NCI-H510A treated with DMSO at 0.1 percent for 48 hours (cell line): ENCODE results near the gene PCDH10.

ENCODE experiments used
- DNase-seq: peaks from one replicate; lab custom pipeline; 2025; lab: John Stamatoyannopoulos, UW

Gene PCDH10, protein sequence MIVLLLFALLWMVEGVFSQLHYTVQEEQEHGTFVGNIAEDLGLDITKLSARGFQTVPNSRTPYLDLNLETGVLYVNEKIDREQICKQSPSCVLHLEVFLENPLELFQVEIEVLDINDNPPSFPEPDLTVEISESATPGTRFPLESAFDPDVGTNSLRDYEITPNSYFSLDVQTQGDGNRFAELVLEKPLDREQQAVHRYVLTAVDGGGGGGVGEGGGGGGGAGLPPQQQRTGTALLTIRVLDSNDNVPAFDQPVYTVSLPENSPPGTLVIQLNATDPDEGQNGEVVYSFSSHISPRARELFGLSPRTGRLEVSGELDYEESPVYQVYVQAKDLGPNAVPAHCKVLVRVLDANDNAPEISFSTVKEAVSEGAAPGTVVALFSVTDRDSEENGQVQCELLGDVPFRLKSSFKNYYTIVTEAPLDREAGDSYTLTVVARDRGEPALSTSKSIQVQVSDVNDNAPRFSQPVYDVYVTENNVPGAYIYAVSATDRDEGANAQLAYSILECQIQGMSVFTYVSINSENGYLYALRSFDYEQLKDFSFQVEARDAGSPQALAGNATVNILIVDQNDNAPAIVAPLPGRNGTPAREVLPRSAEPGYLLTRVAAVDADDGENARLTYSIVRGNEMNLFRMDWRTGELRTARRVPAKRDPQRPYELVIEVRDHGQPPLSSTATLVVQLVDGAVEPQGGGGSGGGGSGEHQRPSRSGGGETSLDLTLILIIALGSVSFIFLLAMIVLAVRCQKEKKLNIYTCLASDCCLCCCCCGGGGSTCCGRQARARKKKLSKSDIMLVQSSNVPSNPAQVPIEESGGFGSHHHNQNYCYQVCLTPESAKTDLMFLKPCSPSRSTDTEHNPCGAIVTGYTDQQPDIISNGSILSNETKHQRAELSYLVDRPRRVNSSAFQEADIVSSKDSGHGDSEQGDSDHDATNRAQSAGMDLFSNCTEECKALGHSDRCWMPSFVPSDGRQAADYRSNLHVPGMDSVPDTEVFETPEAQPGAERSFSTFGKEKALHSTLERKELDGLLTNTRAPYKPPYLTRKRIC

DNA sequence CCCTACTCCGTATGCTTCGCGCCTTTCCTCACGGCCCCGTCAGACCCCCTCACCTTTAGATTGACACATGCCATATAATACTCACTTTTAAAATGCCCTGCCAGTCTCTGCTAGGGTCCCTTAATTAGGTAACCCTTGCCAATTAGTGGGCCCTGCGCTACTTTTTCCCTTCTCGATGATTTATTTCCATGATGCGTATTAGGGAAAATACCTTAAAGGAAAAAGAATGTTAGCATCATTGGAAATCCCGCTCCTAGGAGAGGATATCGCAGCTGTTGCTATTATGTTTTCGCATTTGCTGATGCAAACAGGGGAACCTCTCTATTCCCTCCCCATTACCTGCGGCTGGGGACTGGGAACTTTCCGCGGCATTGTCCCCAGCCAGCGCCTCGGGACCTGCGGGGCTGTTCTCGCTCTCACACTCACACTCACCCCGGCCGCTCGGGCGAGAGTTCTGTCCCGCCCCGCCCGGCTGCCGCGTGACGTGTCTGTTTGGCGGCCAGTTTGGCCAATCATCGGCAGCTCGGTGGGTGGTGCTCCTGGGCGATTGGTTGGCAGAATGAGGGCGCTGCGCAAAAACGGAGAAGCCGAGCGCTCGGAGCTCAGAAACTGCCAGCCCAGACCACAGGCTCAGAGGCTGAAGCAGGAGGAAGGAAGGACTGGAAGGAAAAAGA lies at the start of gene PCDH10:
Gene PCDH10 (plus strand): TSS at position 605 of the 674 bp plus-strand sequence. CDS start 847 bp downstream, outside the sequence.
- DNase-seq = peak; percentile 81

DNA sequence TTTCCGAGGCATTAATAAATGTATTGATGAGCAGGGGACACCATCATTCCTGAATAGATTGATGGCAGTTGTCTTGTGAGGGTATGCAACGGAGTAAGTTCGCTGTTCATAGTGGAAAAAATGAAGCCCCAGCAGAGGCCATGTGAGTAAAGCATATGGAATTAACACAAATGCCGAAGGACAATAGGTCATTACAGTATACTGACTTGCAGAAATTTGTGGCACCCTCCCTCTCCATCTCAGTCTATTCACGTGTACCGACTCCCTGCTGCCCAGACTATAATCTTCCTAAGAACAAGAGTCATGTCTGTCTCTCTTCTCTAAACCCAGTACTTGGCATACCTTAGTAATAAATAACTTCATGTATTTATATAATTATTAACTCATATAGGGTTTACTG lies 47.1 kb upstream of the PCDH10 start:
- no peak for DNase-seq

DNA sequence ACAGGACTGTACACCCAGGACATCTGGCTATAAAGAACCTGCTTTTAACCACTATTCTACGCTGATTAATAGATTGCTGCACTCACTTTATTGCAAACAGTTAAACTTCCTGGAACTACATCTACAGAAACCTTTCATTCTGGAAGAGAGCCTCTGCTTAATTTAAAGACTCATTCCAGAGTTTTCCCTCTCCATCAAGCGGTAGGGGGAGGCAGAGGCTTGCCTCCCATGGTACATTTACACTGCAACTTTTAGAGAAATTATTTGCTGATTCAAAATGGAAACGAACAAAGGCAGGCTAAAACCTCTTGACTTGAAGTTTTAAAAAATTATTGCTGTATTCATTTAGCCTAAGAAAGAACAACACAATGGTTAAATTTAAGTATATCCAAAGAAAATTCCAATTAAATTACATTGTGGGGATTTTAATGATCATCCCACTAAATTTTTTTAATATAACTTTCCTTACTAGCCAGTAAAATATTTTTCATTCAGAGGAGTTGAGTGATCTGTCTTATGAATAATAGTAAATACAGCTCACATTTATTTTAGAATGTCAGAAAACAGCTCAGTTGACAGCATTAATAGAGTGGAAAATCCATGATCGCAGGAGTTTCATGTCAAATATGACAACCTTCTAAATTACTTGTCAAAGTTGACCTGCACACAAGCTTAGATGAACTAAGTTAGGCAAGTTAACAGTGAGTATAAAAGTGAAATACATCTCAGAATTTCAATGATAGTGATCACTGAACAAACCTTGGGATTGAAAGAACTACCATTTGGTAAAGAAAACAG lies 46.3 kb upstream of the PCDH10 start:
- DNase-seq = no peak

DNA sequence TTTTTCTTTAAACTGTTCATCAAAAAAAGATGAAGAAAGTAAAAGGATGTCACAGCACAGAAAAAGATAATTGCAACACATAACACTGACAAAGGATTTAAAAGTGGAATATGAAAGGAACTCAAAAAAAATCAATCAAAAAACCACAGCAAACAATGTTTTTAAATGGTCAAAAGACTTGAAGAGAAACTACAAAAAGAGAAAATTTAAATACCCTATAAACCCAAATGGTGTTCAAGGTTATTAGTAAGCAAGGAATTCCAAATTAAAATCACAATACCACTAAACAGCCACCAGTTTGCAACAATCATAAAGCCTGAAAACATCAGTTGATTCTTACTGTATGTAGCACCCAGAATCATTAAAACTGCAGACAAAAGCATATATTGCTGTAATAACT lies 36.5 kb upstream of the PCDH10 start:
- DNase-seq = no peak

DNA sequence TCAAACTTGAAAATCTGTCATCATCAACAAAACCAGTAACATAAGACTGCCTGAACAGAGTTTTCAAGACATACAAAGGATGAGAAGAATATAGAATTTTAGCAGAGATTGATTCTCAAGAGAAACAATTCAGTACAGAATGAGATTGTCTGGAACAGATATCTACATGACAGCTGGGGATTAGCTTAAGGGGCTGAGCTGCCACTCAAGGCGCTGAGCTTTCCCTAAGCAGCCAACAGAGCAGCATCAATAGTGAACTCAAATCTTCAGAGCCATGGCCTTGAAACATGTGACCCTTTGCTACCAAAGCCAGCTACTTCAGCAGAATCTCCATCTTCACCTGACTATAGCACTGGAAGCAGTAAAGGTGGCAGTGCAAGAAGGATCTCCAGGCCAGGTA lies 24.3 kb upstream of the PCDH10 start:
- no peak for DNase-seq

DNA sequence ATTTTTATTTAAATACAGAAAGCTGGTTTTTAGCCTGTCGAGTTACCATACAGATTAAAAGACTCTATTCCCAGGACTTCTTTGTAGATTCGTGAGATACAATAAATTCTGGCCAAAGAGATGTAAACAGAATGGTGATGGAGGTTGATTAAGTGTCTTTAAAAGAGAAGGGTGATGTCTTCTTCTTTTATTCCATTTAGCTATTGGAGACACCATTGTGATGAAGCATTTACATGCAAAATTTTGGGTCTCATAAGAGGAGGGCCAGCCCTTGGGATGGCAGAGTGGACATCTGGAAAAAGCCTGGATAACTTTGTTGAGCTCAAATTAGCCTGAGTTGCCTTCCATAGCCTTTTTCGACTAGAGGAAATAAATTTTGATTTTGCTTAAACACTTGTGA lies 21.6 kb upstream of the PCDH10 start:
- no peak for DNase-seq

DNA sequence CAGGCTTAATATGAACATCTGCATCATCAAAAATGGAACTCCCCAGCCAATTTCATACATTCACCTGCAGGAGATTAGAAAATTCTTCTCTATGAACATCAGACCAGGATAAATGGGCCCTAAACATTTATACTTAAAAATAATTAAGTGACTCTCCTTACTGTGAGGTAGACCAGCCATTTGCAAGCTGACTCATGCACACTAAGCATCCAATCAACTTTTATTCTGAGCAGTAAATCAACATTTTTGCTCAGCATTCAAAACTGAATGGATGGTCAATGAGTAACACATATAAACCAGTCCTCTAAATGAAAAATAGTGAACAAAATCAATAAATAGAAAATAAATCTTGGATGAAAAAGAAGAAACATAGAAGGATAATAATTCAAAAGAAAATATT lies 19.9 kb upstream of the PCDH10 start:
- DNase-seq = no peak

DNA sequence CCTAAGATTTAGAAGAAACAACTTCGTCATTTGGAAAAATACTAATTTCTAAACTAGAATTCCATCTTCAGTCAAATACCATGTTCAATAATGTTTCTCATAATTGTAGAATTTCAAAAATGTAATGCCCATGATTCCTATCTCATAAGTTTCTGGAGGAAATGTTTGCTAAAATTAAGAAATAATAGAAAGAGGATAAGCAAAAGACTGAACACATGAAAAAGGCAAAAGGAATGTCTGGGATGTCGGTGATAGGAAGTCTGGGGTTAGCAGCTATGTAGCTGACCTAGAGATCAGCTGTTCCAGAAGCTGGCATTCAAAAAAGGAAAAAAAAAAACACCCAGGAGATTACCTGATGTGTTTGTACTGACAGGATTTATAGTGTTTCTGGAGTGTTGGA lies 18.9 kb upstream of the PCDH10 start:
- no peak for DNase-seq

DNA sequence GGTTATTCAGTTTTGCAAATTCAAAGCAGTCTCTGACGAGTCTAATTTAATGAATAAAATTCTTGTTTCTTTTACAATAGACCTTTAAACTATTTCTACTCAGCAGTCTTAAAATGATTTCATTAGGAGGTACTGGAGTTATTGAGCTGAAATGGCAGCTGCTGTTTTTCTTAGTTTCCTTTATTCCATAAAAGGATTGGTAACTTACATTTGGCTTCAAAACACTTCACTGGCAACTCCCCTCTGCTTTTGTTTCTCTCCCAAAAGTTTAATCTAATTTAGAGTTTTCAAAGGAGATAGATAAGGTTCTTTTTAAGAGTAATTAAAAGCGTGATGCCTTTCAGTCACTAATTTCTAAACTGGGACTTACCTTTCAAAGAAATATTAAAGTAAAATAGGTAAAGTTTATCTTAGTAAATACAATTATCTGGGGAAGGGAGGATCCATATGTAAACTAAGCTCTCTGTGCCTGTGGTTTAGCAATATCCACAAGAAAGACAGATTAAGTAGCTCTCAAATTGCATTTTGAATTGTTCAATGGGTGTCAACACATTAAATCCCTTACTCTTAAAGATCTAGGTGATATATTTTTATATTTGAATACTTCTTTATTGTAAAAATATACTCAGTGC lies 17.1 kb upstream of the PCDH10 start:
- no peak for DNase-seq

DNA sequence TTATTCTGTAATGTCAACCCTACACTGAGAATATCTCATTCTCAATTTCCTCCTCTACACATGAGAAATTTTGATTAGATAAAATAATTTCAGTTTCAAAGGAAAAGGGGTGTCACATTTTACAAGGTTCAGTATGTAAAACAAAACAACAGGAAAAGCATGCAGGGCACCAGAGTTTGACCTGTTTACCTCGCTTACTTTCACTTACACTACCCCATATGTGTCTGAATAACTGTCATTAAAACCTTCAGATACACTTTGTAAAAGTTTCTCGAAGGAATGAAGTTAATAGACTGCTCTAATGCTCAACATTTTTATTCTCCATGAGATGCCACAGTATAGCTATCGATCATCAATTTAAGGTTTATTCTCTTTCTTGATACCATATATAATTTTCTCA lies 12.3 kb upstream of the PCDH10 start:
- no peak for DNase-seq

DNA sequence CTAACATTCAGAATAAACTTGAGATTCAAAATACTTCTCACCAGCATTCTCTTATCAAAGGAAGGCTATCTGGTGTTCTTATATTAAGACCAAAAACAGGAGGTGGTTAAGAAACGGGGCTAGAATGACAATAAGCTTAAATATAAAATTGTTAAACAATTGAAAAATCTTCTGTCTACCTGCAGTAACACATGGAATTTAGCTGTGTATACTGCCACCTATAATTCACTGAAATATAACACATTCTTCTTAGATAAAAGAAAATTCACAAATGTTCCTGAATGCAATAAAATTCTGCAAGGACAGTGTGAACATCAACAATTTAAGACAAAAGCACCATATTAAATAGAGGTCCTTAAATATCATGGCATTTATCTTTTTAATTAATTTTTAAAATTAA lies 11.5 kb upstream of the PCDH10 start:
- no peak for DNase-seq

DNA sequence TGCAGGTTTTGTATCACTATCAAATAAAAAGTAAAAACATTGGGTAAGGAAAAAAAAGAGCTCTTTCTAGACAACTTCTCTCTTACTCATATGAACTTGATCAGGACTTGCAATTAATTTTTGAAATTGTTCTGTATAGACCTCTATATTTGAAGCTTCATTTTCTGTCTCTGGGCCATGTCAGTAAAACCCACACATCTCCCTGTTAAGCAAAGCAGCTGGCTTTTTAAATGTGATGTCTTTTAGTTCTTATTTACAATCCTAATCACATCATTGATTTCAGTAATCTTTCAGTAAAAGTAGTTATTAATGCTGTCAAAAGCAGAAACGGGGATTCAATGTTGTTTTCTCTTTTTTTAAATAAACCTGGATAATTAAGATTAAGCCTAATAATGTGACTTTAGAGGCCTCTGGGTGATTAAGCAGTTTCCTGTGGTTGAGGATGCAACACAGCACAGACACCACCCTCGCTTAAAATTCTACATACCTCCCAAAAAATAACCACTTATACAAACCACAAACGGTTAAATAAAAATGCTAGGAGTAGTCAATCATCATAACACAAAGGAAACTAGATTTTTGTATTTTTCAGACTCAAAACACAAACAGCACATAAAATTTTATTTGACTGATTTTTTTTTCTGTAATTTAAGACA lies 5.2 kb upstream of the PCDH10 start:
- DNase-seq = no peak

DNA sequence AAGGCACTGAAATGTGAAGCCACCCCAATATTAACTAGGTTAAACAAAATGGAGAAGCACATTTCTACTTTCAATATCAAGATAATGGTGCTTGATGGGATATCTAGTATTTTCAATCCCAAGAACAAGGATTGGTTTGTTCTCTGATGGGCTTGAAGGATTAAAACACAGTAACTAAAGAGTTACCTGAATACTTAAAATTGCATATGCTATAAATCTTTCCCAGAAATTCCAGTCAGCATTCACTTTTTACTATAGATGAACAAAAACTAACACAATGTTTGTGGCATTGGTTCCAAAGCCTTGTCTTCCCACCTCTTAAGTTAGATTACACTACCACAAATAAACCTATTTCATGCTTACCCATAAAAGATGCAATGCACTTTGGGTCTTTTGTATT lies 3.9 kb upstream of the PCDH10 start:
- no peak for DNase-seq

DNA sequence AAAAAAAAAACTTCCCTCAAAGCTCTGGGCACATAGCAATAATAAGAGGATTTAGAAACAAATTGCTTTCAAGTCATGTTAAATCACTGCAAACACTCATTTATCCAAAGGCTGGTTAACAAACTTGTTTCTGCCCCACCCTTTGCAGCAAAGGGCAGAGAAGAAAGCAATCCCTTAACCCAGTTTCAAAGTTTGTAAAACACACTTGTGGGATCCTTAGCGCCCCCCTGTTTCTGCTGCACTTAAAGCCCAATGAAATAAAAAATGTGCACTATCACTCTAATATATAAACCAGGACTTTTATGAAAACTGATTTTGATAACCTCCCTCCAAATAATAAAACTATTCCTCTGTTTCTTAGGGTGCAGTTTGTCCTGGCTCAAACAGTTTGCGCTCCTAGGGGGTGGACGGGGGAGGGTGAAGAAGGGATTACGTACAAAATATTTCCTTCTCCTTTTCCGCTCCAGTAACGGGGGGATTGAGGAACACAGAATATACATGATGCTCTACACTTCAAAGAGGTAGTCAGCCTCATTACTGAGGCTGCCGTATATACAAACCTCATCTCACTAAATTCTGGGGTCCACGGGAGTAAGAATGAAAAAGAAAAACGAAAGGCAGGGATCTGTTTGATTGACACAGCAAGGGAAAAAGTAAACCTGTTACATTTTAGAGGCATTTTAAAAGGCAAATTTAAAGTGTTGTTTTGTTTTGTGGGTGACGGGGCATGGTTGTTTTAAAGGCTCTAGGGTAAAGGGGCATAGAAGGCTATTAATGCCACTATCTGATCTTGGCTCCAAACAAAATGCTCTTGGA lies 3.1 kb upstream of the PCDH10 start:
- no peak for DNase-seq

DNA sequence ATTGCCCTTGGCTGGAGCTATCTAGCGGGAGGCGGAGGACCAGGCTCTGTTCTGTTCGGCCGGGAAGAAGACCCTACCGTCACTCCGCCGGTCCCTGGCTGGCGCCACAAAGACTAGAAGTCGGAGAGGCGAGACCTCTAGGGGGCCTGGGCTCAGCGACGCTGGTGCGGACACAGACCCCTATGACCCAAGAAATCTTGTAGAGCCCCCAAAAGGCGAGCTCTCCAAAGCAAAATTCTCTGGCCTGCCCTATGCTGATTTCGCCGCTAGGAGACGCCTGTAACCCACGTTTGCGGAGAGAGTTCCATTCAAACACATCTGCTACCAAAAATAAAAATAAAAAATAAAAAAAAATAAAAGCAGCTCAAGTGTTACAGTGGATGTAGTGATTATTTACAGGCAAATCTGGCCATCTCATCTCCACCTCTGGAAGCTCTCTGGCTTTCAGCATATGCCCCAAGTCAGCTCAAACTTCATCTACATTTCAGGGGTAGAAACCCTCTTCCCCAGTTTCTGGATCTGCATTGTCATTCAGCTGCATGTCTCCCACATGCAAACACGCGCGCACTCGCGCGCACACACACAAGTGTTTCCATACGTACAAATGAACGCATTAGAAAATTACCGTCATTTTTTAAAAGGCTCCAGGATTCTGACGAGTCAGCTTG lies 2.4 kb upstream of the PCDH10 start:
- peak; percentile 20 for DNase-seq

DNA sequence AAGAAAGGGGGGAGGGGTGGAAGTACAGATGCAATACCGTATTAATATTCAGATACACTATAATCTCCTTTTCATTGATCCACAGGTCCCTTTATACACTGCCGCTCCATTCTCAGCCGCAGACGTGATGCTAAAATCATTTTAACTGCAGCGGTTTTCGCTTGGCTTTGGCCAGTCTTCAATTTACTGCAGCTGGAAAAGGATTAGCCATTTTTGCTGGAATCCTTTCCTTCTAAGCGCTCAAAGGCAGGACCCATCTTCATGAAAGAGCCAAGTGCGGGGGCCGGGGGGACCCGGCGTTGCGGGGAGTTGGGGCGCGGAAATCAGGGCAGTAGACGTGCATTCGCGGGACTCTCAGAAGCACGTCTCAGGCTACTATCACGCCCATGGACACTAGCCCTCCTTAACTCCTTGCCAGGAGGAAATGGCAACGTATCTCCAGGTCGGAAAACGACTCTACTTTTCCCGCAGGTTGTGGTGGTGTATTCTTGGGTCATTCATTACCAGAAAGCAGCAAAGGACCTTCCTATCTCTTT lies 1.7 kb upstream of the PCDH10 start:
- DNase-seq = peak; percentile 34

DNA sequence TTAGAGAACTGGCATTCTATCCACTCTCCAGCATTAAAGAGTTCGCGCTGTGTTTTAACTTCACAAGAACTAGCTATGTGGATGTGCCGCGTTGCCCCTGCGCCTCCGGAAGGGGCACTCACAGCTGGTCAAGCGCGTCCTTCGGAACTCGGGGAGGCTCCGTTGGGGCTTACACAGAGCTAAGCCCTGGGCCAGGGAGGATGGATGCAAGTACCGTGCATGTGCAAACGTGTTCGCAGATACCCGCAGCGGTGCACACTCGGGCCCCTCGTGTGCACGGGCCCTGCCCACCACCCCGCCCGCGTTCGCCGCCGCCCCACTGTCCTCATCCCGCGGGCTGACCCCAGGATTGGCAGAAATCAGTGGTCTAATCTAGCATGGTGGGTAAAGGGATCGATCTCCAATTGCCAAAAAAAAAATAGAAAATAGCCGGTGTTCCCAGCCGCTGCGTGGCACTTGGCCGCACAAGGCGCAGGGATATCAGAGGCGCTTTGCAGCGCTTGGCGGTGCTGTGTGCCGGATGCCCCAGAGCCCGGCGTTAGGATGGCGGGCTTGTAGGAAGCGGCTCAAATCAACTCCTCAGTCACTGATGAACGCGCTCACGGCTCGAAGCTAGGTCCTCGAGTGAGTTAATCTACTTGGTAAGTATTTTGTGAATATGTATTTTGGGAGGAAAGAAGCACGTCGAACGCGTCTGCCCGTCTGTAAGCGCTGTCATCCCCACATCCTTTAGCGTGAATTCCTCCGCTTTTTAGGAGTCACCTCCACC lies 989 bp upstream of the PCDH10 start:
- DNase-seq = peak; percentile 34

DNA sequence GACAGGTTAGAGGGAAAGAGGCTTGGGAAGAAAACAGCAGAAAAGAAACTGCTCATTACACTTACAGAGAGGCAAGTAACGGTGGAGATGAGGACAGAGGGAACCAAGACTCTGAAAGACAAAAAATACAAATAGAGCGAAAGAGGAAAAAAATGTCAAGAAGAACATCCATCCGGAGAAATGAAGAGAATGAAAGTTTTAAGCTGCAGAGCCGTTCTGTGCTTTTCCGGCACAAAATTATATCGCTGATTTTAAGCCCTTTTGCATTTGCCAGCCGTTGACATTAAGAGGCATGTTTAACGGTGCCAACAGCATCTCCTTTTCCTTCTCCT lies 236 bp downstream of the PCDH10 start:
- no peak for DNase-seq
